Keratinocyte (primary cell): Measurements from ENCODE around the gene PHF2.

Experiments
- CTCF ChIP-seq, 3 experiments: IDR thresholded peaks in 1 of 3; conservative IDR thresholded peaks in 1 of 3; optimal IDR thresholded peaks in 1 of 3; 2 replicates in 2 of 3; 3 replicates in 1 of 3; pipeline versions ENCODE3 to v1.5.1; 2011; ENCODE audit warnings: low read length in 3 of 3, mild to moderate bottlenecking in 3 of 3, moderate library complexity in 2 of 3, control low read depth in 1 of 3, inconsistent platforms in 1 of 3; ENCODE audit not compliant: insufficient read depth in 2 of 3; ENCODE audit errors: extremely low read depth in 1 of 3
- EZH2 ChIP-seq: IDR thresholded peaks from one replicate; pipeline ENCODE4 v1.6.1; 2012; ENCODE audit warnings: inconsistent platforms, mild to moderate bottlenecking, low read length, moderate library complexity

DNA sequence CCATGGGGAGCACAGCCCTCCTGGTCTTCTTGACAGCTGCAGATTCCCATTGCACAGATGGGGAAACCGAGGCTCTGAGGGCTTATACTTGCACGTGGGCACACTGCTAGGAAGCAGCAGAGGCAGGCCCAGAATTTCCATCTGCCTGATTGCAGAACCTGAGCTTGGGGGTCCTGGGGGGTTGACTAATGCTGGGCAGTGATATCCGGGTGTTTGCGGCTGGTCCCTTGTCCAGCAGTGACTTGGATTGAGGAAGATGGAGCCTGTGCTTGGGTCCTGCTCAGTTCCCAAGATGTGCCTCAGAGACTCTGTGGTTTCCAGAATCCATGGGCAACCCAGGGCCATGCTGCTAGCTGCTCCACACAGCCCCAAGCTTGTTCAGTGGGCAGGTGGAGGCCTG lies 91.2 kb downstream of the PHF2 start:
- TF ChIP-seq CTCF (optimal IDR thresholded peaks at IDR 0.05 in 1 of 3, IDR thresholded peaks at IDR 0.05 in 1 of 3, conservative IDR thresholded peaks at IDR 0.05 in 1 of 3; ENCODE audit: extremely low read depth in 1 of 3, insufficient read depth in 2 of 3, low read length in 3 of 3) (no peak), EZH2 (no peak)
